ENCODE results near the gene BMP8B.
"Not testable (repeated sequence)": the region's sequence is repeated elsewhere in the genome, so short reads cannot be mapped to it uniquely, and the experiment has no call there.

BMP8B gene

DNA sequence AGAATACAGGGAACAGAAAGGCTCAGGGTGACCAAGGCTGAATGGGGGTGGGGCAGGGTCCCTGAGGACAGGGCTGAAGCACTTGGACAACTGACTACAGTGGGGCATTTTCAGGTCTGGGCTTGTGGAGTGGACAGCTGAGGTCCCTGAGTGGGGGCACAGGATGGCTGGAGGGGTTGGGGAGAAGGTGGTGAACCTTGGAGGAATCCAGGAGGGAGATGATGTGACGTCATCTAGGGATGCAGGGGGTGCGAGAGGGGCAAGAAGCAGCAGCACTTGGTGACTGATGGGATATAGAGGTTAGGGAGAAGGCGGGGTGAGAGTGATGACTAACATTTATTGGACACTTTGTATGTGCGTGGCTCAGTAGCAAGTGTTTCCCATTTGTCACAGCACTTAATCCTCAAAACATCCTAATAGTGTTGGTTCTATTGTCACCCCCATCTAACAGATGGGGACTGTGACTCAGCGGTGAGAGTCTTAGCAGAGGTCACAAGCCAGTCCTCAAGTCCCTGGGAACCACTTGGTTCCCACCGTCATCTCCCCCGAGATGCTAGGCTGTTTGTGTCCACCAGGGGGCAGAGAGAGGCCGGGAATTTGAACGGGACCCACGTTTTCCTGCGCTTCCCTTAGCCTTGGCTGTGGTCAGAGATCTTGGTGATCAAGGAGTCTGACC lies 27.9 kb upstream of the BMP8B start:
- DNase-seq (ENCODE audit: low read depth in 3 of 3, low spot score in 1 of 3): peak in 2 of 3 donors; percentile 5 to 44

DNA sequence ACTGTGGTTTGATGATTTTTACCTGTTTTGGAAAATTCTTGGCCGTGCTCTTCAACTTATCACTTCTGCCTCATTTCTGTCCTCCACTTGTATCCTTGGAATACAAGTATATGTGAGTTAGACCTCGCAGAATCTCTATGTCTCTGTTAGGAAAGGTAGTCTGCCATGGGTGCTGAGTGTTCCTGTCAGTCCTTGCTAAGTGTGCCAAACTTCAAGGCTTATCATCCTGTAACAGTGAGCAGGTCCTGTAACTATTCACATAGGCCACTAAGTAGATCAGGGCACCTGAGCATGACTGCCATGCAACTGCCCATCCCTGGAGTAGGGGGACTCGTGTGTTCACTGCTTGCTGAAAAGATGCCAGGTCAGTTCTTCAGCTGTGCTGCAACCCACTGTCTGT lies 24.2 kb upstream of the BMP8B start:
- DNase-seq (ENCODE audit: low read depth in 3 of 3, low spot score in 1 of 3): no peak

DNA sequence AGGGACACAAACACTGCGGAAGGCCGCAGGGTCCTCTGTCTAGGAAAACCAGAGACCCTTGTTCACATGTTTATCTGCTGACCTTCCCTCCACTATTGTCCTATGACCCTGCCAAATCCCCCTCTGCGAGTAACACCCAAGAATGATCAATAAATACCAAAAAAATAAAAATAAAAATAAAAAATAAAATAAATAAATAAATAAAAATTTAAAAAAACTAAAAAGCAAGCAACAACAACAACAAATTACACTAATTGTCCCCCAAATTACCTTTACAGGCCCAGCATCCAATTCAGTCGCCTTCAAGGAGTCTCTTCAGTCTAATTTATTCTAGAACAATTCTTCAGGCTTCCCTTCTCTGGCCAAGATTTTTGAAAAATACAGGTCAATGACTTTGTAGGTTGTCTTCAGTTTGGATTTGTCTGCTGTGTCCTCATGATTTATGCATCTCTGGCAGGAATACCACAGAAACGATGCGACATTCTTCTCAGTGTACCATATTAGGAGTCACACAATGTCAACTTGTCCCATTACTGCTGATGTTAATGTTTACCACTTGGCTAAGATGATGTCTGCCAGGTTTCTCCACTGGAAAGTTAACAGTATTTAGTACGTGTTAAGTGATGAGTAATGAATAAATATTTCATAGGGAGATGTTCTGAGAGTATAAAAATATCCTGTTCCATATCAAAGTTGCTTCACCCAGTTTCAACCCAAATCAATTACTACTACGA lies 20.3 kb upstream of the BMP8B start:
- no peak for DNase-seq (ENCODE audit: low read depth in 3 of 3, low spot score in 1 of 3)

DNA sequence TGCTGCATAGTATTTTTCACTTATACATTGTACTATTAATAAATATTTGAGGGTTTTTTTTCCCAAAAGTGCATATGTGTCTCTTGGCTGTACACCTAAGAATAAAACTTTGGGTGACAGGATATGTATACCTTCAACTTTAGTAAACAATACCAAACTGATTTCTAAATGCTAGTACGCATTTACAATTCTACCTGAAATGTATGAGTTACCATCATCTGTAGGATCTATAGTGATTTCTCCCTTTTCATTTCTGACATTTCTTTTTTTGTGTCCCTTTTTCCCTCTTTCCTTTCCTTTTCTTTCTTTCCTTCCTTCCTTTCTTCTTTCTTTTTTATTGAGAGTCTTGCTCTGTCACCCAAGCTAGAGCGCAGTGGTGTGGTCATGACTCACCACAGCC lies 16.7 kb upstream of the BMP8B start:
- DNase-seq (ENCODE audit: low read depth in 3 of 3, low spot score in 1 of 3): no peak

DNA sequence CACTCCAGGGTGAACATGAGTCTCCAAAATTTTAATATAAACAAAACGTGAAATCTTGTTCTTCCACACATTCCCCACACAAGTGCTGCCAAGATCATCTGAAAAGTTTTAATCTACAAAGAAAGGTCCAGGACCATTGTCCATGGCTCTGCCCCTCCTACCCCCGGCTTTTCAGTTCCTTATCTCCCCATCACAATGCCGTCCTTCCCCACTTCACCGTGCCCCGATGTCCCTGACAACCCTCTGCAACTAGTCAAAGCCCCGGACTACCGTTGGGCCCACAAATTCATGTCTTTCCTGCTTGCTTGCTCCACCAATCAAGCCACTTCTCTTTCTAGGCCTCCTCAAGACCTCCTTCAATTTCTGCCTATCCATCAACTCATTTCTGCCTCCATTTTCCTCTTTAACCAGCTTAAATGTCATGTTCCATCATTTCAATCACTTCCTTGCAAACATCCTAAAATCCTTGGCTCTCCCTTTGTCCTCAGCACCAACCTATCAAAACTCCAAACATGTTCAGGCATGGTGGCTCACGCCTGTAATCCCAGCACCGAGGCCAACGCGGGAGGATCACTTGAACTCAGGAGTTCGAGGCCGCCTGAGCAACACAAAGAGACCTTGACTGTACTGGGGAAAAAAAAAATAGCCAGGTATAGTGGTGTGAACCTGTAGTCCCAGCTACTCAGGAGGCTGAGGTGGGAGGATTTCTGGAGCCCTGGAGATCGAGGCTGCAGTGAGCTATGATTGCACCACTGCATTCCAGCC lies 14.0 kb upstream of the BMP8B start:
- DNase-seq (ENCODE audit: low read depth in 3 of 3, low spot score in 1 of 3): no peak

DNA sequence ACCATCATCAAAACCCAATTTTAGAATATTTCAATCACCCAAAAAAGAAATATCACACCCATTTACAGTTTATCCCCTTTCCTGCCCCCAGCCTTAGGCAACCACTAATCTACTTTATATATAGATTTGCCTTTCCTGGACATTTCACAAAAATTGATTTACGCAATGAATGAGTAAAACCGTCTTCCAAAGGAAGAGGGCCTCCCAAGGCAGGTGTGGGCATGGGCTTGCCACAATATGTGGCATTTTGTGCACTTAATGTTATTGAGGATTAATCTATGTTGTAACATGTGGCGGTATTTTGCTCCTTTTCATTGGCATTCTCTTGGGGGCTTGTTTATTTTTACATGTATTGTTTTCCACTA lies 11.8 kb upstream of the BMP8B start:
- DNase-seq (ENCODE audit: low read depth in 3 of 3, low spot score in 1 of 3): no peak

DNA sequence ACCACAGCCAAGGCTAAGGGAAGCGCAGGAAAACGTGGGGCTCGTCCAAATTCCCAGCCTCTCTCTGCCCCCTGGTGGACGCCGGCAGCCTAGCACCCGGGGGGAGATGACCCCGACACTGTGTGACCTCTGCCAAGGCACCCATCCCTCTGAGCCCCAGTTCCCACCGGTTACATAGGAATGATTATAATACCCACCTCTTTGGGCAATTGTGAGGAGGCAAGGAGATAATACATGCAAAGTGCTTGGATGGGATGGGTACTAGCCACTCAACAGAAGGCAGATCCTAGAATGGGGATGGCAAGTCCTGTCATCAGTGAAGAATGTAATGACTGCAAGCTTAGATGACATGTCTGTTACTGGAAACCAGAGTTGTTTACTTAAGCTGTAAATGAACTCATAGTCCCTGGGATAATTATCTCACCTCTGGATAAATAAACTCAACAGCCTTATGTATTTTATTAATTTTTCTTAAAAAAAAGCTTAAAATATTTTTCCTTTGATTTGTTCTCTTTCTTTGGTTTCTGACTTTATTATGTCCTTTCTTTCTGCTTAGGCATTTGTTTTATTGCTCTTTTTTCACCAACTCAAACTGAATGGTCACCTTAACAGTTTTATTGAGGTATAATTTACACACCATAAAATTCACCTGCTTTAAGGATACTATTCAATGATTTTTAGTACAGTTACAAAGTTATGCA lies 11.3 kb upstream of the BMP8B start:
- DNase-seq (ENCODE audit: low read depth in 3 of 3, low spot score in 1 of 3): peak; percentile 26 to 66 (median 41)

DNA sequence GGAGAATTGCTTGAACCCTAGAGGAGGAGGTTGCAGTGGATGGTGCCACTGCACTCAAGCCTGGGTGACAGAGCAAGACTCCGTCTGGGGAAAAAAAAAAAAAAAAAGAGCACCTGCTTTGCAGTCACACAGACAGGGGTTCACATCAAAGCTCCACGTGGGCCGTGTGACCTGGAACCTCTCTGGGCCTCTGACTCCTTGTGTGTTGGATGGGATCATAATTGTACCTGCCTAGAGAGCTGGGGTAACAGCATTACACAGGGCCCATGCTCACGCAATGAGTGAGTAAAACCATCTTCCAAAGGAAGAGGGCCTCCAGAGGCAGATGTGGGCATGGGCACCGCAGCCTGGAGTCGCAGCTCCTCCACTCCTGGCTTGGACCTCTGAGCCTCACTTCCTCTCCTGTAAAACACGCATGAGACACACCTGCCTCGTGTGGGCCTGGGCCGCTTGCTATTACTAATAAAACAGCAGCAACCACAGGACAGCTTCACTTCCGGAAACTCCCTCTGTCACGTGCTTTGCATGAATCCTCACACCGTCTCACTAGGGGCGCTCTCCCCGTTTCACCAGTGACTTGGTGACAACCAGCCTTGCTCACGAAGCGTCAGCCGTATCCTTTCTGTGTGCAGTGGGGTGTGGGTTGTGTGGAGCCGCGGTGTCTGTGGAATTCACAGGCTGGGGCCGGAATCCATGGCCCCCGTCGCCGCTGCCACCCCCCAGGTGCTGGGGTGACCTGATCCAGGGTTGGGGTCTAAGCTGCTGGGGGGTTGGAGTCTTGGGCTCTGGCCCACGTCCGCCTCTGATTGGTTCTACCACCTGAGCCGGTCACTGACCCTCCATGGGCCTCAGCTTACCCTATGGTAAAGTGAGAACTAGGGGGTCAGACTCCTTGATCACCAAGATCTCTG lies 10.4 kb upstream of the BMP8B start:
- DNase-seq (ENCODE audit: low read depth in 3 of 3, low spot score in 1 of 3): peak; percentile 64 to 72 (median 68)

DNA sequence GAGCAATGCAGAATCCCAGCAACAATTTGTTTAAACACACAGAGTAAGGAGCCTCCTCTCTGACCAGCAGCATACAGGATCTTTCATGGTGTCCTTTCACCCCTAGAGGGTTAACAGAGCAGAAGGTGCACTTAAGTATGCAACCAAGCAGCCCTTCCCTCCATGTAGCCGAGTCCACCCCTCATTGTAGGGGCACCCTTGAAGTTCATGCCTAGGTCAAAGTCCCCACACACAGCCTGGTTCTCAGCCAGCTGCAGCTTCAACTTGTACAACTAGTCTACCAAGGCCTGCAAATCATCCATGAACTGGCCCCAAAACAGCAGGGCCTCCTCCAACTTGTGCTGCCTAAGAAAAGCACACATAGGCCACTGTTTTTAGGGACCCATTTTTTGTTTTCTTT lies 7.0 kb upstream of the BMP8B start:
- no peak for DNase-seq (ENCODE audit: low read depth in 3 of 3, low spot score in 1 of 3)

DNA sequence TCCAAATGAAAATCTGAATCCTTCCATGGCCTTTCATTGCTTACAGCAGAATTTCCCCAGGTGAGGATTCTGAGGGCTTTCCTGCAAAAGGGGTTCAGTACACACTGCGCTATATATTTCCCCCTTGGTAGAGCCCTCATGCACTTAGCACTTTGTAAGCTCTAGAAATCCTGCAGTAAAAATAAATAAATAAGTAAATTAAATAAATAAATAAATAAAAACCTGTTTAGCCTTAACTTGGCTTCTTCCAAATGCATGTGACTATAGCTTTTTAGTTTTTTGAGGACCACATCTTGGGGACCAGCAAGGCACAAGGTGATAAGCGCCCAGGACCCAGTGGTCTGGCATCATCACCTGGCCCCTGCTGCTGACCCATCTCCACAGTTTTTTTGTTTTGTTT lies 3.2 kb upstream of the BMP8B start:
- DNase-seq (ENCODE audit: low read depth in 3 of 3, low spot score in 1 of 3): no peak

DNA sequence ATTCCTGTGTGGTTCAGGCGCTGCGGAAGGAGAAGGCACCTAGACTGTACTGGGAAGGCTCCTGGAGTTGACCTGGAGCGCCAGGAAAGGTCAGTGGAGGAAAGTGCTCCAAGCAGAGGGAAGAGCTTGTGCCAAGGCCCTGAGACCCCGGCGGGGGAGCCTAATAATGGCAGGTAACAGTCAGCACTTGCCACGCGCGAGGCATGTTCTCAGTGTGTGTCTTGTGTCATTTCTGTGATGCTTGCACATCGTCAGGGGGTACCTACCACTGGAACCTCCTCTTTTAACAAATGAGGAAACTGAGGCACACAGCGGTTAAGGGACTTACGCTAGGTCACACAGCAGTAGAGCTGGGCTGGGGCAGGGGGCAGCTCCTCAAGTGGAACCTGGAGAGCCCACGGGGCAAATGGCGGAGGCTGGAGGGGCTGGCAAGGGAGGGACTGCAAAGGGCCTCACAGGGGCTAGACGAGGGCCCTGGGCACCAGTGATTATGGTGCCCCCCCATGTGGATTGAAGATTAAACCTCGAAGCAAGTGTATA lies 976 bp upstream of the BMP8B start:
- no peak for DNase-seq (ENCODE audit: low read depth in 3 of 3, low spot score in 1 of 3)

DNA sequence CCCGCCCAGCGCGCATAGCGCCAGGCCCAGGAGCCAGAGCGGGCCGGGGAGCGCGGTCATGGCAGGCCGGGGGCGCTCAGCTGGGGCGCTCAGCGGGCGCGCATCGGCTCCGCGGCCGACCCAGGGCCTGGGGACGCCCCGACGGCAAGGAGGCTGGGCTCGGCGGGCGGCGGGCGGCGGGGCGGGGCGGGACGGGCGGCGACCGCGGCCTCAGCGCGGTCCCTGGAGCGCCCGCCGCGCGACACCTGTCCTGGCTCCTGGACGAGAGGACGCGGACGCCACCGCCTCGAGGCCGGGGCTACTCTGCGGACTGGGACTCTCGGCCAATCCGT lies 273 bp downstream of the BMP8B start:
- DNase-seq (ENCODE audit: low read depth in 3 of 3, low spot score in 1 of 3): no peak

DNA sequence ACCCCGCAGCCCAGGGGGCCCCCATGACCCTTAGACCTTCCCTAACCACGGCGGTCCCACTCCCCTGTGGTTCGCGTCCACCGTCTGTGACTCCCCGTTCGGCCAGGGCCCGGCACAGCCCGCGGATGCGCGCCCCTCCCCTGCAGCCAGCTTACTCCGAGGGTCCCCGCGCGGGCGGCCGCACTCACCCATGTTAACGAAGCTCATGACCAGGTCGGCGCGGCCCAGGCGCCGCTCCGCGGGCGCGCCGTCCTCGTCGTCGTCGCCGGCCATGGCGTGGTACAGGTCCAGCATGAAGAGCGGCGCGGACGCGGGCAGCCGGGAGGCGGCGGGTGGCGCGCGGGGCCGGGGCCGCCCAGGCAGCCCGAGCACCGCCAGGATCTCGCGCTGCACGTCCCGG lies 701 bp downstream of the BMP8B start:
- DNase-seq (ENCODE audit: low read depth in 3 of 3, low spot score in 1 of 3): not testable (repeated sequence)

DNA sequence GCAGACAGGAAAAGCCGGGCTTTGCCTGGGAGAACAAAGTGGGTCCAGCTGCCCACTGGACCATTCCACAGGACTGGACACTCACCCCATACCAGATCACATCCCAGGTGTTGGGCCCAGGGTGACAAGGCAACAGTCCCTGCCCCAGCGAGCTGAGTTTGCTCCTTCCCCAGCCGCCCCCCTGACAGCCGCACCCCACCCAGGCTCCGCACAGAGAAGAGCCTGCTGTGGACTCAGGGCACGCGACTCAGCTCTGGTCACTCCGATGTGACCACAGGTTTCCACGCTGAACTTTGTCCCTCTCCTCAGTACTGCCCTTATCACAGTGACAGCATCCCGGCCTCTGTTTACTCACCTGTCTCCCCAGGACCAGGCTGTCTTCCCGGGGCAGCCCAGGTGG lies 1.2 kb downstream of the BMP8B start:
- no peak for DNase-seq (ENCODE audit: low read depth in 3 of 3, low spot score in 1 of 3)

DNA sequence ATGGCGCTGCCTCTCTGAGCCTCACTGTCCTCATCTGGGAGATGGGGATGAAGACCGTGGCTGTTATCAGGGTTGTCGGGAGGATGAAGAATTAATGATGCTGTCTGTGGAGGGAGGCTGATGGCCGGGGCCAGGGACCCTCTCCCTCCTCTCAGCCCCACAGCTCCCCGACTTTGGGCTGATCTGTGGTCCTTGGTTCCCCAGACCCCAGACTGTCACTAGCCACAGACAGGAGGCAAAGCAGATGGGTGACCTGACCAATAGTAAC lies 1.6 kb downstream of the BMP8B start:
- not testable (repeated sequence) for DNase-seq (ENCODE audit: low read depth in 3 of 3, low spot score in 1 of 3)

DNA sequence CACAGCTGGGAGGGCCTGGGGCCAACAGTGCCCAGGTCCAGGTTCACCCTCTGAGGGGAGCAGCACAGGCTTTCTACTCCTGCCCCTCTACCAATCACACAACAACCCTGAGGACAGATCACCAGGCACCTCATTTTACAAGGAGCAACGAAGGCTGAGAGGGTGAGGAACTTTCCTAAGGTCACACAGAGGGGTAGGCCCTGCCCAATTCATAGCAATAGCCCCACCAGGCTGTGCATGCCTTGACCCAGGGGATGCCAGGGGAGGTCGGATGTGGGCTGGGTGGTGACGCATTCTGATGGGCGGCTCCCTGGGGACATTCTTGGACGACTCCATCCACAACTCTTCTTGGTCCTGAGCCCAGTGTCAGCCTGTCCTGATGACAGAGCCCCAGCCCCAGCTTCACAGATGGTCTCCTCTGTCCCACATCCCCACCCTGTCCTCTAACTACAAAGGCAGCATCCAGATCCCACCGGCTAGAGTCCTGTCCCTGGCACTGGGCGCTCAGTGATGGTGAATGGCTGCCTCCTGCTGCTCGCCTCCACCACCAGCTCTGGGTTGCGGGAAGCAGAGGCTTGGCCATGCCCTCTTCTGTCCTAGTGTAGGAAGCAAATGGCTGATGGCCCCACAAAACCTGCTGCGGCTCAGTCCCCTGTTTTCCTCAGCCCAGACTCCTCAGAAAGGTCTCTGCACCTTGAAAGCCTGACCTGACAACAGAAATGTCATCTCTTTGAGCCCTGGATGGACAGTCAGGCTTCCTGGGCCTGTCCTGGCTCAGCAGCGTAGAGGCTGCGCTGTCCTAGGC lies 2.2 kb downstream of the BMP8B start:
- DNase-seq (ENCODE audit: low read depth in 3 of 3, low spot score in 1 of 3): not testable (repeated sequence)

DNA sequence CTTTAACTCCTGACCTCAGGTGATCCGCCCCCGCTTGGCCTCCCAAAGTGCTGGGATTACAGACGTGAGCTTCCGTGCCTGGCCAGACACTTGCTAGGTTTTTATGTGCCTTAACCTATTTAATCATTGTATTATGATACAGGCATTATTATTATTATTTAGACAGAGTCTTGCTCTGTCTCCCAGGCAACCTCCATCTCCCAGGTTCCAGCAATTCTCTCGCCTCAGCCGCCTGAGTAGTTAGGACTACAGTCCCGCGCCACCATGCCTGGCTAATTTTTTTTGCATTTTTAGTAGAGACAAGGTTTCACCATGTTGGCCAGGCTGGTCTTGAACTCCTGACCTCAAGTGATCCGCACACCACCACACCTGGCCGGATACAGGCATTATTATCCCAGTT lies 6.0 kb downstream of the BMP8B start:
- DNase-seq (ENCODE audit: low read depth in 3 of 3, low spot score in 1 of 3): not testable (repeated sequence)

DNA sequence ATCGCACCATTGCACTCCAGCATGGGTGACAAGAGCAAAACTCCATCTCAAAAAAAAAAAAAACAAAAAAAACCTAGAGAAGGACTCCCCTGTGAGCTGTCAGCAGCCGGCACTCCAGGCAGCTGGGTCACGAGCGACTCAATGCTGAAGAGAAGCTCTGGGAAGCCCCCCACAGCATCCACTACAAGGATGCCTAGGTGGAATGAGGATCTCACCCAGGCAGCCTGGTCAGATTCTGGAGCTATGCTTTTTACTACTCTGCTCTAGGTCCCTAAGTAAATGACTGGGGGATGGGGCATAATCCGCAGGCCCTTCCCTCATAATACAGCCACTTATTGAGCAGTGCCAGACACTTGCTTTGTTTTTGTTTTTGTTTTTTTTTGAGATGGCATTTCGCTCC lies 6.6 kb downstream of the BMP8B start:
- no peak for DNase-seq (ENCODE audit: low read depth in 3 of 3, low spot score in 1 of 3)

DNA sequence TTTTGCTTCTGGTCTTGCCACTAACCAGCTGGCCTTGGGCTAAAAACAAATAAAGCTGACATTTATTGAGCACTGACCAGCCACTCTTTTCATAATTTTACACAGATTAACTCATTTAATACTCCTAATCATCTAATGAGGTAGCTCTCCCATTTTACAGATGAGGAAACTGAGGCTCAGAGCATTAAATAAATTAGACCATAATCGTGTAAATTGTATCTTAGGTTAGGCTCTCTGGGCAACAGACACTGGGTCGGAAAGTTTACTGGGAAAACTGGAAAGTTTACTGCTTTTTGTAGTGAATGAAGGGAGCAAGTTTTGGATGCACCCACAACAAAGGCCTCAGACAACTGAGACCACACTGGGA lies 7.3 kb downstream of the BMP8B start:
- no peak for DNase-seq (ENCODE audit: low read depth in 3 of 3, low spot score in 1 of 3)

DNA sequence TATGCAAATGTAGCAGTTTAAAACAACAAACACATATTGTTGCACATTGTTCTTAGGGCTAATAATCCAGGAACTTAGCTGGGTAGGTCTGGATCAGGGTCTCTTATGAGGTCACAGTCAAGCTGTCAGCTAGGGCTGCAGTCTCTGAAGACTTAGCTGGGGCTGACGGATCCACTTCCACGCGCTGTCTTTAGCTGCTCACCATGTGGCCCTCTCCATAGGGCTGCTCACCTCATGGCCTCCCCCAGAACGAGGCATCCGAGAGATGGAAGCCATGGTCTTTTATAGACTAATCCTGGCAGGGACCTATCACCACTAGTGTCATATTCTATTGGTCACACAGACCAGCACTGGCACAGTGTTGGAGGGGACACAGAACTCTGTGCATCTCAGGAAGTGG lies 8.8 kb downstream of the BMP8B start:
- no peak for DNase-seq (ENCODE audit: low read depth in 3 of 3, low spot score in 1 of 3)

All from stimulated activated CD4-positive, alpha-beta T cell treated with anti-CD3 and anti-CD28 coated beads, TNF-alpha, amount 100 ng/mL, for 1 hour (primary cell).